Subcutaneous adipose tissue (tissue), 4 donors: ENCODE data around the gene PLAGL1. TPM values are rescaled to one million over a fixed set of nuclear protein-coding genes. Genes with fewer than 3 reads are reported as not detected.

Experiments used
- total RNA-seq, 4 donors: library from RNA; depleted of rRNA; stranded (reverse); fragments of >200 nt; gene quantifications; one replicate each; pipeline ENCODE4 v1.1.0, GENCODE V29; 2016
- TF ChIP-seq, protein P1 (sequence below): fragments of 450-650 bp; IDR thresholded peaks from one replicate; pipeline ENCODE4 v1.5.1; 2016; ENCODE audit warnings: low read depth, mild to moderate bottlenecking, control low read depth, antibody characterized with exemption, moderate library complexity

Gene PLAGL1
- total RNA-seq, 4 donors from 2014 or later, result 26.0 to 59.7 (median 41.1) TPM

DNA sequence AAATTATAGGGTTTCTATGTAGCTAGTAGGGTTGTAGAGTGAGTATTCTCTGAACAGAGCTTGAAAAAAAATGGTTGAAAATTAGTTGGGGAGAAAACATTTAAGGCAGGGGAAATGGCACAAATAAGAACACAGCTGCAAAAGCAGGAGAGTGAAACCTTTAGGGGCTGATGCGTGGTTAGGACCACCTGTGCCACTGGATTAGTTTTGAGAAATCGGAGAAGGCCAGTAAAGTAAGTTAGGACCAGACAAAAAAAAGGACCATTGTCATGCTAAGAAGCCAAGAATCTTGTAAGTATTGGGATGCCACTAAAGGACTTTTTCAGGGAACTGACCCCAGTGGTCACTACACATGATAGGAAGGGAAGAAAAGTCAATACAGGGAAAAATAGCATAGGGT lies 9.4 kb downstream of the PLAGL1 start:
- TF ChIP-seq, protein P1, sequence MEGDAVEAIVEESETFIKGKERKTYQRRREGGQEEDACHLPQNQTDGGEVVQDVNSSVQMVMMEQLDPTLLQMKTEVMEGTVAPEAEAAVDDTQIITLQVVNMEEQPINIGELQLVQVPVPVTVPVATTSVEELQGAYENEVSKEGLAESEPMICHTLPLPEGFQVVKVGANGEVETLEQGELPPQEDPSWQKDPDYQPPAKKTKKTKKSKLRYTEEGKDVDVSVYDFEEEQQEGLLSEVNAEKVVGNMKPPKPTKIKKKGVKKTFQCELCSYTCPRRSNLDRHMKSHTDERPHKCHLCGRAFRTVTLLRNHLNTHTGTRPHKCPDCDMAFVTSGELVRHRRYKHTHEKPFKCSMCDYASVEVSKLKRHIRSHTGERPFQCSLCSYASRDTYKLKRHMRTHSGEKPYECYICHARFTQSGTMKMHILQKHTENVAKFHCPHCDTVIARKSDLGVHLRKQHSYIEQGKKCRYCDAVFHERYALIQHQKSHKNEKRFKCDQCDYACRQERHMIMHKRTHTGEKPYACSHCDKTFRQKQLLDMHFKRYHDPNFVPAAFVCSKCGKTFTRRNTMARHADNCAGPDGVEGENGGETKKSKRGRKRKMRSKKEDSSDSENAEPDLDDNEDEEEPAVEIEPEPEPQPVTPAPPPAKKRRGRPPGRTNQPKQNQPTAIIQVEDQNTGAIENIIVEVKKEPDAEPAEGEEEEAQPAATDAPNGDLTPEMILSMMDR, result no peak

DNA sequence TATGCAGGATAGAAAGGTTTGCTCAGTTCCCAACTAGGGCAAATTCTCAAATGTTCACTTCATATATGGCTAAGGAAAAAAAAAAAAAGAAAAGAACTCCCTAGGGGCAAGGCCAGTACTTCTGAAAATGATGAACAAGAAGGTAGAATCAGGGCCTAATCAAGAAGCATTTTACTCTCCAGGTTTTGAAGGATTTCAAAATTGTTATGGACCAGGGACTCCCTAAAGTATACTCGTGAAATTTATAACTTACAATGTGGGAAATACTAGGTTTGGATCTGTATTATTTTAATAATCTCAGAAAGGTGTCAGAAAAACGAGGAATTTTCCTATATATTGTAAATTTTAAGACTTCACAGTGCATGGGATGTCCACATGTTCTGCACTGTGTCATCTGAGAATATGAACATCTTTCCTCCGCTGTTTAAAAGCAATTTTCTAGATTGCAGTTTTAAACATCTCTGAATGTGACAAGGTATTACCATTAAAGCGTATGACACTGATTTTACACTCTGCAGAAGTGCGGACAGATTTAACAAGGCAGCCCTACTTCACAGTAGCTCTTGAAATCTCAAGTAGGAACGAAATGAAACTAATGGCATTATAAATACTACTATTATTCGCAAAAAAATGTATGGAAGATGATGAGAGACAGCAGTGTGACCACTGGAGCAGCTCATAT lies 14.0 kb downstream of the PLAGL1 start:
- TF ChIP-seq, protein P1, result no peak

DNA sequence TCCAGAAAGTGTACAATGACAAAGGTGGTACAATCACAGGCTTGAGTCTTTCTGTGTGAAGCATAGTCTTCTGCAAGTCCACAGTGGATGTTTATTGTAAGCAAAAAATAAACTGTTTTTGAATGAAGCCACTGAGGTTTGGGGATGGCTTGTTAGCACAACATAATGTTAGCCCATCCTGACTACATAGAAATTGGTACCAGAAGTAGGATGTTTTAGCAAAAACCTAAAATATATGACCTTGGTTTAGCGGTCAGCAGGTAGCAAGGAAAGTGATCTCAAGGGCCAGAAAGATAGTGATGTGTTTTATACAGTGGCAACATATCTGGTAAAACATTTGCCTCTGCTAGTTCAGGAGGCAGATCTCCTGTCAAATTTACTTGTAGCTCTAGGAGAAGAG lies 15.8 kb downstream of the PLAGL1 start:
- TF ChIP-seq, protein P1, result no peak

DNA sequence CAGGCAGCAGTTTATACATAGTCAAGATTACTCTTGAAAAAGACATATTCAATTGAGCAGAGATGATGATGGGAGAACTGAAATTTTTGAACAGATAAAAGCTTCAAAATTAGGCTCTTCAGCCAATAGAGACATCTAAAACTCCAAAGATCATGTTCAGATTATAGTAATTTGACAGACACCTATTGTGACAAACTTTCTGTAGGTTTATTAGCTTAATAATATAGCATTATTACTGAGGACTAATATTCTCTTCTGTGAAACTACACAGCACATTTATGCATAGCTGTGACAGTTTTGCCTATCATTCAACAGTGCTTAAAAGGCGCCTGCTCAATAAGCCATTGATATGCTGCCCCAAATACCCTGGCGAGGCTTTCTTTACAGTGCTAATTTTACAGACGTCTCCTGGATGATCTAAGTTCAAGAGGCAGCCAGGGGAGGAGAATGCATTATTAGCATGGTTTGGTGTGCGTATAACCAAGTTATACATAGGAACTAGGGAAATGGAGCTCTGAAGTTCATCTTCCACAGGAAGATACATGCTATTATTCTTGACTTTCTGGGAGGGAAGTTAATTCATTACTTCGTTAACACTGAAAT lies 21.5 kb downstream of the PLAGL1 start:
- TF ChIP-seq, protein P1, result no peak

DNA sequence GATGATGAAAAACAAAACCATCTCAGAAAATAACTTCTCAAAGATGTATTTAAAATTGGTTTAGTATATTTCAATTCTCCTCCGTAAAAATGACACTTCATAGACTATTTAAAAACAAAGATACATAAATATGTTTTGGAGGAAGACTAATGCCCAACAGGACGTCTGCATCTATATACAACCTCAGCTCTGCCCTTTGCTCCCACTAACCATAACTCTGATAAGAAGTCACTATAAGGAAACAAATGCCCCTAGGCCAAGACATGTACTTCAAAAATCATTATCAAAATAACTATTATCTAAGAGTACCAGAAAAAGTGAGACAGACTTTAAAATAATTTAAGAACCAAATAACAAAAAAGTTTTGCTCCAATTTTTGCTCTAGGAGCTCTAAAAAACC lies 23.4 kb downstream of the PLAGL1 start:
- TF ChIP-seq, protein P1, result no peak

DNA sequence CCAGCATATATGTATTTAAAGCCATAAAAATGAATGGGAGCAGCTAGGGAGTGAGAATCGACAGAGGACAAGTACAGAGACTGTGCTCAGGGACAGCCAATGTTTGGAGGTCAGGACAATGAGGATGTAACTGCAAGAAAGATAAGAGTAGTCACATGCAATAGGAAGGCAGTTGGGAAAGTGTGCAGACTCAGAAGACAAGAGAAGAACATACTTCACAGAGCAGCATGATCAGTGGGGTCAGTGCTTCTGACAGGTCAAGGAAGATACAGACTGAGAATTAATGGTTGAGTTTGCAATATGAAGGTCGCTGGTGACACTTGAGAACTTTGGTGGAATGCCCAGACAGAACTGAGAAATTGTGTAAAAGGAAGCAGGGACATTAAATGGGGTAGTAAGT lies 25.1 kb downstream of the PLAGL1 start:
- TF ChIP-seq, protein P1, result no peak

DNA sequence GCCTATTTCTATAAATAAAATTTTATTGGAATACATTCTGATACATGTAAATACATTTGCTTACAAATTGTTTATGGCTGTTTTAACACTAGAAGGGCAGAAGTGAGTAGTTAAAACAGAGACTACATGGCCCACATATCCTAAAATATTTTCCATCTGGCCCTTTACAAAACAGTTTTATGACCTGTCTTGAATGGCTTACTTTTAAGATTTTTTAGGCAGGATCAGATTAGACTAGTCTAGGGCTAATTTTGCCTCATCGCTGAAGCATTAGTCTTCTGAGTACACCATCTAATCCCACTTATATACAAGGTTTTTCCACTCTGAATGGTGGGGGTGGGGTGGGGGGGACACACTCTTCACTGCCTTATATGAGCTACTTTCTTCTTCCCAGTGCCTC lies 27.1 kb downstream of the PLAGL1 start:
- TF ChIP-seq, protein P1, result no peak
